Nephron (organoid): ENCODE results near the gene TCF7.

Experiments used
- H3K27ac Mint-ChIP-seq, 3 experiments: 2 replicates each; pipeline ENCODE4 v1.8.0; 2020; ENCODE audit warnings: mixed read lengths in 3 of 3, mild to moderate bottlenecking in 2 of 3, moderate library complexity in 1 of 3
- H3K27me3 Mint-ChIP-seq: 2 replicates; pipeline ENCODE4 v1.8.0; 2021; ENCODE audit warnings: low read depth, mild to moderate bottlenecking, moderate library complexity, mixed read lengths
- H3K36me3 Mint-ChIP-seq: 2 replicates; pipeline ENCODE4 v1.8.0; 2020; ENCODE audit warnings: low read depth, mixed read lengths
- H3K4me1 Mint-ChIP-seq: 2 replicates; pipeline ENCODE4 v1.8.0; 2020; ENCODE audit warnings: mixed read lengths
- H3K4me3 Mint-ChIP-seq, 3 experiments: 2 replicates each; pipeline ENCODE4 v1.8.0; 2020; ENCODE audit warnings: mild to moderate bottlenecking in 3 of 3, mixed read lengths in 3 of 3, moderate library complexity in 2 of 3
- H3K9me3 Mint-ChIP-seq: 2 replicates; pipeline ENCODE4 v1.8.0; 2020; ENCODE audit warnings: mixed read lengths
- CTCF ChIP-seq, 3 experiments: fragments of 200-600 bp; sonication (generic); IDR thresholded peaks; one replicate each; pipeline ENCODE4 v1.5.0; 2021; ENCODE audit warnings: antibody characterized with exemption in 3 of 3; ENCODE audit not compliant: unreplicated experiment in 3 of 3

The TCF7 gene

GRCh38 chr5:134073404-134073803 lies 41.1 kb upstream of the TCF7 start:
- TF ChIP-seq CTCF (IDR thresholded peaks at IDR 0.05; ENCODE audit: unreplicated experiment in 3 of 3) = no peak
- H3K9me3 Mint-ChIP-seq = peaks cover 3% of the 10 kb centered on the region
- no peaks in the 10 kb centered on the region for H3K36me3 Mint-ChIP-seq
- H3K27me3 Mint-ChIP-seq = peaks cover 18% of the 10 kb centered on the region
- no peak overlapping the region for H3K4me3 Mint-ChIP-seq
- no peak overlapping the region for H3K27ac Mint-ChIP-seq
- H3K4me1 Mint-ChIP-seq = peaks cover 6% of the 10 kb centered on the region

GRCh38 chr5:134075102-134075501 lies 39.4 kb upstream of the TCF7 start:
- no peak for TF ChIP-seq CTCF (IDR thresholded peaks at IDR 0.05; ENCODE audit: unreplicated experiment in 3 of 3)
- Mint-ChIP-seq H3K36me3 (no peaks in the 10 kb centered on the region), H3K4me3 (peak overlapping the region in 1 of 3 experiments; percentile 1), H3K27ac (no peak overlapping the region), H3K4me1 (peaks cover 6% of the 10 kb centered on the region), H3K27me3 (peaks cover 15% of the 10 kb centered on the region), H3K9me3 (peaks cover 3% of the 10 kb centered on the region)

GRCh38 chr5:134077926-134078580 lies 36.4 kb upstream of the TCF7 start:
- no peaks in the 10 kb centered on the region for H3K9me3 Mint-ChIP-seq
- peaks cover 16% of the 10 kb centered on the region for H3K27me3 Mint-ChIP-seq
- H3K27ac Mint-ChIP-seq = no peak overlapping the region
- no peaks in the 10 kb centered on the region for H3K36me3 Mint-ChIP-seq
- H3K4me3 Mint-ChIP-seq = no peak overlapping the region
- no peaks in the 10 kb centered on the region for H3K4me1 Mint-ChIP-seq
- TF ChIP-seq CTCF (IDR thresholded peaks at IDR 0.05; ENCODE audit: unreplicated experiment in 3 of 3) = no peak

- Mint-ChIP-seq H3K27ac (no peak overlapping the region), H3K4me1 (no peaks in the 10 kb centered on the region), H3K36me3 (no peaks in the 10 kb centered on the region), H3K4me3 (no peak overlapping the region), H3K9me3 (no peaks in the 10 kb centered on the region), H3K27me3 (peaks cover 18% of the 10 kb centered on the region)
- no peak for TF ChIP-seq CTCF (IDR thresholded peaks at IDR 0.05; ENCODE audit: unreplicated experiment in 3 of 3)
Observed at GRCh38 chr5:134079748-134080581, 34.5 kb upstream of the TCF7 start.

GRCh38 chr5:134082264-134082992 lies 32.1 kb upstream of the TCF7 start:
- Mint-ChIP-seq H3K4me1 (no peaks in the 10 kb centered on the region), H3K36me3 (no peaks in the 10 kb centered on the region)

More at GRCh38 chr5:134082264-134082992, 32.1 kb upstream of the TCF7 start:
- Mint-ChIP-seq H3K9me3 (no peaks in the 10 kb centered on the region), H3K27ac (no peak overlapping the region), H3K4me3 (no peak overlapping the region), H3K27me3 (peaks cover 22% of the 10 kb centered on the region)
- no peak for TF ChIP-seq CTCF (IDR thresholded peaks at IDR 0.05; ENCODE audit: unreplicated experiment in 3 of 3)
